B cell (primary cell): ENCODE data around the gene GLI3. TPM values are rescaled to one million over a fixed set of nuclear protein-coding genes. Genes with fewer than 3 reads are reported as not detected.

Source experiments
- ATAC-seq: fragments of 200-7000 bp; cut with Tn5 transposase; one replicate; pipeline ENCODE4 v1.10.0; 2021; ENCODE audit warnings: low read depth, mild to moderate bottlenecking, moderate number of reproducible peaks, moderate library complexity
- CTCF ChIA-PET: fragments of 350-600 bp; sonication (Branson Sonifier 250); formaldehyde crosslinking; loops from one replicate; lab custom pipeline; 2021; ENCODE audit warnings: antibody characterized with exemption, inconsistent platforms; lab: Charles Lee
- POLR2A ChIA-PET: fragments of 350-600 bp; sonication (Branson Sonifier 250); formaldehyde crosslinking; loops from one replicate; lab custom pipeline; 2021; ENCODE audit warnings: antibody characterized with exemption; lab: Charles Lee
- DNase-seq: peaks from one replicate; pipeline ENCODE4 v3.0.0; 2013
- H2AFZ ChIP-seq: 2 replicates; pipeline ENCODE4 v1.6.1; 2012; ENCODE audit warnings: mild to moderate bottlenecking, low read depth, low read length; ENCODE audit not compliant: insufficient read depth, poor library complexity, severe bottlenecking
- H3K27ac ChIP-seq, 2 donors: 1 replicate in 1 of 2; 2 replicates in 1 of 2; pipeline ENCODE4 v1.5.1; 2012 to 2013; ENCODE audit warnings: low read length in 2 of 2, mild to moderate bottlenecking in 2 of 2, moderate library complexity in 1 of 2
- H3K27me3 ChIP-seq, 4 experiments: fragments of 200-600 bp in 1 of 4; sonication (generic) in 1 of 4; replicated peaks in 1 of 4; 1 replicate in 2 of 4; 2 replicates in 2 of 4; pipeline versions ENCODE4 v1.6.1 to v1.7.0; 2013 to 2016; ENCODE audit warnings: low read length in 3 of 4, mild to moderate bottlenecking in 2 of 4, mixed read lengths in 1 of 4, moderate library complexity in 1 of 4; ENCODE audit not compliant: insufficient read depth in 4 of 4, control insufficient read depth in 3 of 4; ENCODE audit errors: control extremely low read depth in 1 of 4
- H3K36me3 ChIP-seq, 2 experiments: replicated peaks in 1 of 2; 1 replicate in 1 of 2; 2 replicates in 1 of 2; pipeline versions ENCODE4 v1.6.1 to v1.7.1; 2013; ENCODE audit warnings: low read length in 1 of 2; ENCODE audit not compliant: insufficient read depth in 2 of 2, control insufficient read depth in 1 of 2; ENCODE audit errors: control extremely low read depth in 1 of 2, extremely low read depth in 1 of 2
- H3K4me1 ChIP-seq, 2 donors: fragments of 200-600 bp in 1 of 2; sonication (generic) in 1 of 2; 1 replicate in 1 of 2; 2 replicates in 1 of 2; pipeline versions ENCODE4 v1.5.1 to v1.6.1; 2013 to 2017; ENCODE audit warnings: low read length in 2 of 2; ENCODE audit not compliant: control insufficient read depth in 2 of 2, insufficient read depth in 2 of 2
- H3K4me2 ChIP-seq: replicated peaks from 2 replicates; pipeline ENCODE3; 2012; ENCODE audit warnings: mild to moderate bottlenecking, low read depth, low read length; ENCODE audit not compliant: poor library complexity, severe bottlenecking
- H3K4me3 ChIP-seq, 5 experiments: fragments of 200-600 bp in 1 of 5; sonication (generic) in 1 of 5; 1 replicate in 3 of 5; 2 replicates in 2 of 5; pipeline versions ENCODE4 v1.5.1 to v1.7.0; 2011 to 2016; ENCODE audit warnings: low read length in 4 of 5, mild to moderate bottlenecking in 4 of 5, low read depth in 2 of 5, control low read depth in 1 of 5, moderate library complexity in 1 of 5; ENCODE audit not compliant: insufficient read depth in 1 of 5; ENCODE audit errors: control extremely low read depth in 1 of 5, extremely low read depth in 1 of 5
- H3K79me2 ChIP-seq: fragments of 200-600 bp; sonication (generic); one replicate; pipeline ENCODE4 v1.6.0; 2016; ENCODE audit warnings: low read length; ENCODE audit not compliant: control insufficient read depth, insufficient read depth
- H3K9ac ChIP-seq: fragments of 200-600 bp; sonication (generic); 2 replicates; pipeline ENCODE4 v1.6.1; 2017; ENCODE audit warnings: mild to moderate bottlenecking, low read length, moderate library complexity
- H3K9me3 ChIP-seq, 3 donors: one replicate each; pipeline versions ENCODE4 v1.6.1 to v1.7.1; 2013; ENCODE audit warnings: low read length in 2 of 3; ENCODE audit not compliant: control insufficient read depth in 2 of 3, insufficient read depth in 1 of 3; ENCODE audit errors: control extremely low read depth in 1 of 3
- H4K20me1 ChIP-seq: 2 replicates; pipeline ENCODE4 v1.6.0; 2012; ENCODE audit warnings: mild to moderate bottlenecking, low read length; ENCODE audit not compliant: insufficient read depth, control insufficient read depth, poor library complexity, severe bottlenecking
- H3K27ac Mint-ChIP-seq: one replicate; pipeline ENCODE4 v1.8.0; 2021; ENCODE audit warnings: mixed read lengths
- H3K27me3 Mint-ChIP-seq: one replicate; pipeline ENCODE4 v1.8.0; 2021; ENCODE audit warnings: mixed read lengths
- H3K4me1 Mint-ChIP-seq: one replicate; pipeline ENCODE4 v1.8.0; 2021; ENCODE audit warnings: mixed read lengths
- H3K4me3 Mint-ChIP-seq: one replicate; pipeline ENCODE4 v1.8.0; 2021; ENCODE audit warnings: mixed read lengths
- H3K9me3 Mint-ChIP-seq: one replicate; pipeline ENCODE4 v1.8.0; 2022; ENCODE audit warnings: mixed read lengths; ENCODE audit not compliant: insufficient read depth
- EZH2 ChIP-seq: IDR thresholded peaks from 2 replicates; pipeline ENCODE4 v1.6.1; 2012; ENCODE audit warnings: borderline replicate concordance, low read depth, mild to moderate bottlenecking, moderate library complexity, low read length; ENCODE audit not compliant: insufficient read depth, poor library complexity, severe bottlenecking
- WGBS: methylation state at CpG from one replicate; pipeline ENCODE4 v1.1.5; 2013; ENCODE audit warnings: missing lambda C conversion rate; ENCODE audit not compliant: insufficient coverage; 5-methylcytosine and 5-hydroxymethylcytosine counted together
- intact Hi-C: fragments of 100-400 bp; cut with micrococcal nuclease; formaldehyde crosslinking; loops from one replicate; pipeline ENCODE4 v1.10.0; 2022
- polyA plus RNA-seq: library from polyadenylated mRNA; depleted of rRNA; stranded (reverse); fragments of >200 nt; gene quantifications from 2 replicates; pipeline ENCODE4 v1.2.3, GENCODE V29; 2012
- total RNA-seq, 2 donors: library from RNA; stranded (reverse); fragments of 120-200 nt in 1 of 2; gene quantifications; 1 replicate in 1 of 2; 2 replicates in 1 of 2; pipeline versions ENCODE4 v1.2.3 to v1.2.4, GENCODE V29; 2013 to 2022
- TF ChIP-seq, protein P1 (sequence below): fragments of 200-600 bp; IDR thresholded peaks from one replicate; pipeline ENCODE4 v1.8.0; 2022; ENCODE audit warnings: antibody characterized with exemption, mild to moderate bottlenecking

The GLI3 gene
- total and polyA plus RNA-seq, 2 donors (not counting 1 experiment from before 2014, with no cell fraction given), result not detected

DNA sequence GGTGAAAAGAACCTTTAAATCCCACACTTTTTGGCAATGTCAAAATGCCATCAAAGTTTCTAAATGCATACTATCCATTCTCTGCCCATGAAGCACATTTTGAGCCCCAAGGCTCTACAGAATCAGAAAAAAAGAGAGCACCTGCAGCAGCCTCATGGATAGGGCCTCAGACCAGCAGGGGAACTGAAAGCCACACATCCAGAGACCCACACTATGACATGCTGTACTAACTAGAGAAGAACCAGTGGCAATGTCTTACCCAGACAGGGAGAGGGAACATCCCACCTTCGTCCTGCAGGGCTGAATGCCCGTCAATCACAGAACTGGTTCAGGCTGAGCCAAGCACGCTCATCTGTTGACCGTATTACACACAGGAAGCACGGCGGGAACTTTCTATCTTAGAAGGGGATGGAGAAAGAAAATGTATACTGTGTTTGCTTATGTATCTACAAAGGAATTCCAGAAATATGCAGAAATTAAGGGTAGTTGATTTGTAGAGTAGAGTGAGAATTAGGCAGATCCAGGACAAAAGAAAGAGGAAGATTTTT is 237.2 kb downstream of the GLI3 start:
- no peak overlapping the region for H3K4me3 ChIP-seq
- ChIA-PET POLR2A (no interaction called here), CTCF (no interaction called here)
- 72% methylated on average over 5 of the region's 6 CpGs for WGBS
- H3K4me2 ChIP-seq, result no peak overlapping the region
- H3K9me3 ChIP-seq, result no peaks in the 10 kb centered on the region
- ATAC-seq (no peak), DNase-seq (no peak)
- no peaks in the 10 kb centered on the region for H3K36me3 ChIP-seq
- no peak overlapping the region for H3K4me3 Mint-ChIP-seq
- H3K27me3 ChIP-seq, result no peaks in the 10 kb centered on the region
- no peaks in the 10 kb centered on the region for H3K4me1 ChIP-seq
- peaks cover 12% of the 10 kb centered on the region for H3K27me3 Mint-ChIP-seq
- no peaks in the 10 kb centered on the region for H3K9me3 Mint-ChIP-seq
- TF ChIP-seq, protein P1, sequence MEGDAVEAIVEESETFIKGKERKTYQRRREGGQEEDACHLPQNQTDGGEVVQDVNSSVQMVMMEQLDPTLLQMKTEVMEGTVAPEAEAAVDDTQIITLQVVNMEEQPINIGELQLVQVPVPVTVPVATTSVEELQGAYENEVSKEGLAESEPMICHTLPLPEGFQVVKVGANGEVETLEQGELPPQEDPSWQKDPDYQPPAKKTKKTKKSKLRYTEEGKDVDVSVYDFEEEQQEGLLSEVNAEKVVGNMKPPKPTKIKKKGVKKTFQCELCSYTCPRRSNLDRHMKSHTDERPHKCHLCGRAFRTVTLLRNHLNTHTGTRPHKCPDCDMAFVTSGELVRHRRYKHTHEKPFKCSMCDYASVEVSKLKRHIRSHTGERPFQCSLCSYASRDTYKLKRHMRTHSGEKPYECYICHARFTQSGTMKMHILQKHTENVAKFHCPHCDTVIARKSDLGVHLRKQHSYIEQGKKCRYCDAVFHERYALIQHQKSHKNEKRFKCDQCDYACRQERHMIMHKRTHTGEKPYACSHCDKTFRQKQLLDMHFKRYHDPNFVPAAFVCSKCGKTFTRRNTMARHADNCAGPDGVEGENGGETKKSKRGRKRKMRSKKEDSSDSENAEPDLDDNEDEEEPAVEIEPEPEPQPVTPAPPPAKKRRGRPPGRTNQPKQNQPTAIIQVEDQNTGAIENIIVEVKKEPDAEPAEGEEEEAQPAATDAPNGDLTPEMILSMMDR, result no peak
- TF ChIP-seq EZH2, result no peak
- intact Hi-C loops, result no loop called here
- no peaks in the 10 kb centered on the region for H4K20me1 ChIP-seq
- H3K9ac ChIP-seq, result no peak overlapping the region
- no peak overlapping the region for H3K27ac Mint-ChIP-seq
- no peaks in the 10 kb centered on the region for H3K79me2 ChIP-seq
- H2AFZ ChIP-seq, result no peak overlapping the region
- H3K4me1 Mint-ChIP-seq, result no peaks in the 10 kb centered on the region
- no peak overlapping the region for H3K27ac ChIP-seq

DNA sequence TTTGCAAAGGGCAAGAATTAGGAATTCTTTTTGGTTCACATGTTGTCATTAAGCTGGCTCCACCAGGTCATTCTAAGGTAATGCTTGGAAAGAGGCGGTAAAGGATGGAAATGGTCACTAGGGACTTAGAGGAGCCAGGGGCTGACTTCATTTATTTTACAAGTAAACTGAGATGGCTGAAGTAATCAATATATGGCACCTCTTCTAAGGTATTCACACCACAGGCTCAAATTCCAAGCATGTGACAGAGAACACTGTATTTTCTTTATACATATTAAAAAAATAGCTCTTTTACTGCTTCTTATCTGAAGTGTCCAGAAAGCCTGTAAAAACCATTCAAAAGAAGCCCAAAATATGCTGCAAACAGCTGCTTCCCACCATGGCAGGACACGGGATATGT is 239.0 kb downstream of the GLI3 start:
- Histone ChIP-seq H3K27ac (no peak overlapping the region), H3K4me3 (no peak overlapping the region), H3K9ac (no peak overlapping the region), H3K4me2 (no peak overlapping the region), H3K27me3 (no peaks in the 10 kb centered on the region), H3K4me1 (no peaks in the 10 kb centered on the region), H2AFZ (no peak overlapping the region), H3K79me2 (no peaks in the 10 kb centered on the region), H3K9me3 (no peaks in the 10 kb centered on the region), H4K20me1 (no peaks in the 10 kb centered on the region), H3K36me3 (no peaks in the 10 kb centered on the region)
- Mint-ChIP-seq H3K4me1 (no peaks in the 10 kb centered on the region), H3K9me3 (no peaks in the 10 kb centered on the region), H3K27ac (no peak overlapping the region), H3K27me3 (peaks cover 12% of the 10 kb centered on the region), H3K4me3 (no peak overlapping the region)
- ChIA-PET POLR2A (no interaction called here), CTCF (no interaction called here)
- 71% methylated on average over 1 of the region's 2 CpGs for WGBS
- intact Hi-C loops, result no loop called here
- DNase-seq, result no peak
- no peak for ATAC-seq
- TF ChIP-seq, protein P1, result no peak
- no peak for TF ChIP-seq EZH2
